HG03565 (cell line): ENCODE data around the gene KLK2.

Experiments
- ATAC-seq: cut with Tn5 transposase; IDR thresholded peaks from one replicate; pipeline ENCODE4 v1.9.1; 2021; ENCODE audit warnings: mild to moderate bottlenecking, moderate library complexity; ENCODE audit not compliant: unreplicated experiment

Gene KLK2

DNA sequence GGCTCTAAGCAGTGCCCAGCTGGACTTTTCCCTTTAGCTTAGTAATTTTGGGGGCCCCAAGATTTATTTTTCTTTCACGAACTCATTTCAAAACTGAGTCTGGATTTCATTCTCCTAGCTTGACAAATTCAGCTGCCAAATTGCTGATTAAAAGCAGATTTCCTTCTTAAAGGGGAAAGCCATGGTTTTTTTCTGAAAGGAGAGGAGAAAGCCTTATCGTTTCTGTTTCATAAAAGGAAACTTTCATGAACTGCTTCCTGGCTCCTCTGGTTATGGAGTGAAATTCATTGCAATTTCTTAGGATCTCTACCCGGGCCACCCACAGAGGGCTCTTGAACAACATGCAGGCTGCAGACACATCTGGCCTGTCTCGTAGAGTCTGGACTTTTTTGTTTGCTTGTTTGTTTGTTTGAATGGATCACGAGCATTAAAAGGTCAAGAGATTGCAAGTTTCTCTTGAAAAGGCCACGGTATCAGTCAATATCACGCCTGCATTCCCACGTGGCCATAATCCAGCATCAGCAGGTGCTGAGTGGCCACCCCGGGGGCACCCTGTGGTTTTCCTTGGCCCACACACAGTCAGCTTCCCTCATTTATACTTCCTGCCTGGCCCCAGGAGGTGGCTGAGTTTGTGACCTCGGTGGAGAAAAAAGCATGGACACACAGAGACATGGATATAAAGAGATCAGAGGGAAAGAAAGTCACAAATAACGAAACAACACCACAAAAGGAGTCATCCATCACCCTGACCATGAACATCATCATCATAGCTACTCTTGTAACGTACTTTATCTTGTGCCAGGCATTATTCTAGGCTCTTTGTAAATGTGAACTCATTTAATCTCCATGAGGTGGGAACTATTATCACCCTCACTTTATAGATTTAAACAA is 48.4 kb downstream of the KLK2 start:
- ATAC-seq = no peak

DNA sequence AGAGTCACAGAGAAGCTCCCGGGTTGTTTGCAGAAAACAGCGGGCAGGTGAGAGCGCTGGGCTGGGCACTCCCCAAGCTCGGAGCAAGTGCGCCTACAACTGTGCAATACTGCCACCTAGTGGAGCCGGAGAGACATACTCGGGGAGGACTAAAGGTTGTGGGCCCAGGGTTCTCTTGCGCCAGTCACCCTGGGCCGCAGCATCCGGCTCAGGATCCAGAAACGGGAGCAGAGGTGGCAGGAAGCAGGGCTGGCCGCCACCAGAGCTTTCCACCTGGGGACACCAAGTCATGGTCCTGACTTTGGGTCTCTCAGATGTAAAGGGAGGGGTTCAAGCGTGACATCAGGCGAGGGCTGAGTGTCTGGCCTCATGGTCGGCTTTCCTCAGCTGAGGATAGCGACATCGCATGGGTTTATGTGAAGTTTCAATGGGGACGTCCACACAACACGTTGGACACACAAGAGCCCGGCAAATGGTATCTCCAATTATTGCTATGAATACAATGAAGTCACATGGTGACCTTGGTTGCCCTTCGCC is 49.1 kb downstream of the KLK2 start:
- no peak for ATAC-seq

DNA sequence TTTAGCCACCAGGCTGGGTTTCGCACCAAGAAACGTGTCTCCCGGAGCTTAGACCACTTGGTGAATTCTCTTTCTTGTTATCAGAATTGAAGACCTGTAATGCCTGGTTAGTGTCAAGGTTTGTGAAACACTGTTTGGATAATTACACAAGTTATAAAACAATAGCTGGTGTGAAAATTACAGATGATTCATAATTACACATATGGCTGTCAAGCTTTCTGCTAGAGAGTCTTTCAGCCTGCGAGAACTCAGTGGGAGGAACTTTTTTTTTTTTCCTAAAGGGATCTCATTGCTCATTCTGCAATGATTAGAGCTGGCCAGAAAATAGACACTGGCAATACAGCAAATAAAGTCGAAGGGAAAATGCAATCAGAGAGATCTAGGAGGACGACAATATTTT is 51.3 kb downstream of the KLK2 start:
- ATAC-seq = no peak

DNA sequence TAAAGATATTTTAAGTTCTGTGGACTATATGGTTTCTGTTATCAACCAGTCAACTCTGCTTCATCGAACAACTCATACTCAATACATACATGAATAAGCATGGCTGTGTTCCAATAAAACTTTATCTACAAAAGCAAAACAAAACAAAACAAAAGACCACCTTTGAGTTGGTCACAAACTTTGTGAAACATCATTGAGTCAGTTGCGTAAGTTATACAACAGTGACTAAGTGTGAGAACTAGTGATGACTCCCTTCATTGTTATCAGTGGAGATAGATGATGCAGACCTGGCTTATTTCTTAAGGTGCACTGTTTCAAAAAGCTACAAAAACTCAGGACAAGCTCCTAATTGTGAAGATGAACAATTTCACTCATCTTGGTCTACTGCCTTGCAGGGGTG is 52.5 kb downstream of the KLK2 start:
- ATAC-seq = no peak

DNA sequence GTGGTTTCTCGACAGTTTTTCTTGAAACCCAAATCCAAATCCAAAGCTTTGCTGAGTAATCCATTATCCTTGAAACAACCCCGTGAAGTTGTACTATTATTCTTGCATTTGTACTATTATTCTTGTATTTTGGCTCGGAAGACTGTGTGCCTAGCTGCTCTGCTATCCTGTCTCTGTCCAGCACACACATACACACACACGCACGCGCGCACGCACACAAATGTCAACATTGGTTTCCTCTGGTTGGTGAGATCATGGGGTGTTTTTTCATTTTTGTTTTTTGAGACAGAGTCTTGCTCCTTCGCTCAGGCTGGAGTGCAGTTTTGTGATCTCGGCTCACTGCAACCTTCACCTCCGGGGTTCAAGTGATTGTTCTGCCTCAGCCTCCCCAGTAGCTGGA is 52.9 kb downstream of the KLK2 start:
- ATAC-seq = no peak

DNA sequence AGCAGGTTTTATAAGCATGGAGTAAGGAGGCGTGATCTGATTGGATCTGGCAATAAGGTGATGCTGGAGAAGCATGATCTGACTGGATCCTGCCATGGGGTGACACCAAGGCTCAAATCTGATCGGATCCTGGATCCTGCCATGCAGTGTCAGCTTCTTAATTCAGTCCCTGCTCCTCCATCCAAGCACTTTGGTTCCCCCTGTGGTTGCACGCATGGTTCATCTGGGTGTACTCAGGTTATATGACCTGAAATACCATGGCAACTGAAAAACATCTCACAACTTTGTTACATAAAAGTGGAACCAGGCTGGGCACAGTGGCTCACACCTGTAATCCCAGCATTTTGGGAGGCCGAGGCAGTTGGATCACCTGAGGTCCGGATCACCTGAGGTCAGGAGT is 55.6 kb downstream of the KLK2 start:
- no peak for ATAC-seq
